HepG2 (cell line): Measurements from ENCODE around the gene HOXC4.

Experiments used
- MYC ChIP-seq: sonication (generic); formaldehyde crosslinking; IDR thresholded peaks from 2 replicates; pipeline ENCODE4 v1.9.0; 2021; ENCODE audit warnings: missing genetic modification reagents, borderline replicate concordance
- NFYB ChIP-seq: sonication (generic); formaldehyde crosslinking; IDR thresholded peaks from 2 replicates; pipeline ENCODE4 v1.4.0; 2020; ENCODE audit warnings: missing genetic modification reagents
- PAX8 ChIP-seq: sonication (generic); formaldehyde crosslinking; IDR thresholded peaks from 2 replicates; pipeline ENCODE4 v1.8.0; 2022; ENCODE audit warnings: mild to moderate bottlenecking, missing genetic modification reagents, borderline replicate concordance
- POLR2AphosphoS5 ChIP-seq: IDR thresholded peaks from 2 replicates; pipeline ENCODE4 v1.6.1; 2012; ENCODE audit warnings: low read depth, low read length
- ZFX ChIP-seq: sonication (generic); formaldehyde crosslinking; IDR thresholded peaks from 2 replicates; pipeline ENCODE4 v1.4.0; 2020; ENCODE audit warnings: mild to moderate bottlenecking, low read depth, missing genetic modification reagents, moderate library complexity
- ZNF232 ChIP-seq: sonication (generic); formaldehyde crosslinking; IDR thresholded peaks from 2 replicates; pipeline ENCODE4 v1.4.0; 2020; ENCODE audit warnings: missing genetic modification reagents, borderline replicate concordance
- TF ChIP-seq, protein P1 (sequence below): sonication (generic); formaldehyde crosslinking; IDR thresholded peaks from 2 replicates; pipeline ENCODE4 v1.5.0; 2020; ENCODE audit warnings: mild to moderate bottlenecking, low read depth, missing genetic modification reagents, borderline replicate concordance

DNA sequence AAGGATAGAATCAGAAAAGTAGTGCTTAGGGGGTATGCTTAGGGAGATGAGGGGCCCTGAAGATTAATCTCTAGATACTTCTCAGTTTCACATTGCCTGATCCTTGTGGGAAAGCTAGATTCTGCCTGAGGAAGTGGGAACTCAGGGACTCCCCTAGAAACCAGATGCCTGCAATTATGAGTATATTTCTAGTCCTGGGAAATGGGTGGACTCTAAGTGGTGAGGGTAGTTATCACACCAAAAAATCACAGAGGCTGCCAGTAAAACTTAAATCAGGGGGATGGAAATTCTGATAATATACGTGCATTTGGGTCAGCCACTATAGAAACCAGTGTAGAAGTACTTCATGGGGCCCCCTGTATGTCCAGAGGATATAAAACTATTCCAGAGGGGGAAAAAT lies 18.3 kb downstream of the HOXC4 start:
- TF ChIP-seq PAX8 = no peak
- no peak for TF ChIP-seq POLR2AphosphoS5
- TF ChIP-seq, protein P1, sequence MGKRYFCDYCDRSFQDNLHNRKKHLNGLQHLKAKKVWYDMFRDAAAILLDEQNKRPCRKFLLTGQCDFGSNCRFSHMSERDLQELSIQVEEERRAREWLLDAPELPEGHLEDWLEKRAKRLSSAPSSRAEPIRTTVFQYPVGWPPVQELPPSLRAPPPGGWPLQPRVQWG = no peak
- no peak for TF ChIP-seq MYC (CRISPR knock-in tag)
- no peak for TF ChIP-seq ZFX (CRISPR knock-in tag)
- TF ChIP-seq NFYB (CRISPR knock-in tag) = no peak
- no peak for TF ChIP-seq ZNF232 (CRISPR knock-in tag)
